Neural cell (in vitro differentiated cells): ENCODE results near the gene NPPA. TPM values are rescaled to one million over a fixed set of nuclear protein-coding genes. Genes with fewer than 3 reads are reported as not detected.
A peak's percentile ranks its signal among the peaks of the same experiment; 100 is the strongest.
"Not testable (repeated sequence)": the region's sequence is repeated elsewhere in the genome, so short reads cannot be mapped to it uniquely, and the experiment has no call there.

ENCODE experiments used
- H2AFZ ChIP-seq: fragments of 200-600, 300-800 bp; sonication (generic), shearing (Covaris generic); 2 replicates; pipeline ENCODE4 v1.6.0; 2014; ENCODE audit warnings: low read depth, mild to moderate bottlenecking, antibody characterized with exemption, low read length, moderate library complexity
- H3F3A ChIP-seq: fragments of 200-600 bp; shearing (Covaris generic); 2 replicates; pipeline ENCODE4 v1.6.1; 2016; ENCODE audit warnings: mild to moderate bottlenecking, moderate library complexity, mixed read lengths, antibody characterized with exemption, low read length; ENCODE audit not compliant: insufficient read depth, poor library complexity, severe bottlenecking
- H3K27ac ChIP-seq: fragments of 200-600, 300-800 bp; sonication (generic), shearing (Covaris generic); 2 replicates; pipeline ENCODE4 v1.5.1; 2014; ENCODE audit warnings: mild to moderate bottlenecking, low read length, moderate library complexity
- H3K27me3 ChIP-seq: fragments of 300-800, 200-600 bp; sonication (generic), shearing (Covaris generic); 2 replicates; pipeline ENCODE4 v1.6.0; 2014; ENCODE audit warnings: mild to moderate bottlenecking, low read depth, low read length, moderate library complexity; ENCODE audit not compliant: insufficient read depth
- H3K36me3 ChIP-seq: fragments of 300-800, 200-600 bp; sonication (generic), shearing (Covaris generic); 2 replicates; pipeline ENCODE4 v1.5.1; 2014; ENCODE audit warnings: mild to moderate bottlenecking, antibody characterized with exemption, low read length, moderate library complexity; ENCODE audit not compliant: insufficient read depth
- H3K4me2 ChIP-seq: fragments of 300-800, 200-600 bp; sonication (generic), shearing (Covaris generic); 2 replicates; pipeline ENCODE4 v1.6.0; 2014; ENCODE audit warnings: mild to moderate bottlenecking, low read length
- H3K4me3 ChIP-seq: fragments of 300-800, 200-600 bp; sonication (generic), shearing (Covaris generic); 2 replicates; pipeline ENCODE4 v1.5.1; 2014; ENCODE audit warnings: mild to moderate bottlenecking, low read length, moderate library complexity
- H3K79me2 ChIP-seq: fragments of 200-600 bp; shearing (Covaris generic); replicated peaks from 2 replicates; pipeline ENCODE4 v1.6.0; 2014; ENCODE audit warnings: mild to moderate bottlenecking, low read length, moderate library complexity; ENCODE audit not compliant: insufficient read depth
- H3K9ac ChIP-seq: fragments of 300-800, 200-600 bp; sonication (generic), shearing (Covaris generic); 2 replicates; pipeline ENCODE4 v1.6.1; 2016; ENCODE audit warnings: mild to moderate bottlenecking, low read length, mixed read lengths
- H3K9me2 ChIP-seq: fragments of 200-600 bp; shearing (Covaris generic); 2 replicates; pipeline ENCODE4 v1.6.1; 2016; ENCODE audit warnings: mild to moderate bottlenecking, low read length, mixed read lengths; ENCODE audit not compliant: insufficient read depth
- H3K9me3 ChIP-seq: fragments of 200-600, 300-800 bp; sonication (generic), shearing (Covaris generic); 2 replicates; pipeline ENCODE4 v1.6.1; 2016; ENCODE audit warnings: mild to moderate bottlenecking, mixed run types, low read length, moderate library complexity, mixed read lengths
- H4K20me1 ChIP-seq: fragments of 200-600 bp; shearing (Covaris generic); 2 replicates; pipeline ENCODE4 v1.6.1; 2016; ENCODE audit warnings: mild to moderate bottlenecking, mixed run types; ENCODE audit not compliant: insufficient read depth
- EP300 ChIP-seq: fragments of 450-650 bp; conservative IDR thresholded peaks from 2 replicates; pipeline ENCODE4 v1.6.1; 2014; ENCODE audit warnings: antibody characterized with exemption, mild to moderate bottlenecking, moderate library complexity; ENCODE audit not compliant: poor library complexity, severe bottlenecking
- EZH2 ChIP-seq: fragments of 200-600, 300-800 bp; shearing (Covaris generic), sonication (generic); IDR thresholded peaks from 2 replicates; pipeline ENCODE4 v1.6.1; 2014; ENCODE audit warnings: antibody characterized with exemption, low read length, borderline replicate concordance, mild to moderate bottlenecking; ENCODE audit not compliant: insufficient read depth, poor library complexity, severe bottlenecking
- MXI1 ChIP-seq: fragments of 450-650 bp; conservative IDR thresholded peaks from 2 replicates; pipeline ENCODE4 v1.6.1; 2014; ENCODE audit warnings: antibody characterized with exemption, mild to moderate bottlenecking; ENCODE audit not compliant: poor library complexity, severe bottlenecking
- POLR2AphosphoS5 ChIP-seq: IDR thresholded peaks from 2 replicates; pipeline ENCODE4 v1.6.1; 2012
- RAD21 ChIP-seq: fragments of 450-650 bp; conservative IDR thresholded peaks from 2 replicates; pipeline ENCODE4 v1.6.1; 2014; ENCODE audit warnings: antibody characterized with exemption, mild to moderate bottlenecking, moderate library complexity
- SMC3 ChIP-seq: fragments of 450-650 bp; conservative IDR thresholded peaks from 2 replicates; pipeline ENCODE4 v1.6.1; 2014; ENCODE audit warnings: antibody characterized with exemption, mild to moderate bottlenecking, moderate library complexity; ENCODE audit not compliant: poor library complexity
- TAF1 ChIP-seq: IDR thresholded peaks from 2 replicates; pipeline ENCODE4 v1.6.1; 2012; ENCODE audit warnings: low read depth
- polyA plus RNA-seq: library from polyadenylated mRNA; depleted of rRNA; stranded (reverse); fragments of >200 nt; gene quantifications from 2 replicates; pipeline ENCODE4 v1.2.3, GENCODE V29; 2014
- TF ChIP-seq, protein P1 (sequence below): fragments of 450-650 bp; IDR thresholded peaks from 2 replicates; pipeline ENCODE4 v1.5.1; 2014; ENCODE audit warnings: antibody characterized with exemption, mild to moderate bottlenecking, moderate library complexity; ENCODE audit not compliant: poor library complexity, severe bottlenecking
- TF ChIP-seq, protein P2 (sequence below): IDR thresholded peaks from 2 replicates; pipeline ENCODE4 v1.6.1; 2012; ENCODE audit warnings: borderline replicate concordance

Gene NPPA
- polyA plus RNA-seq, 1 donor from 2014 or later = not detected

DNA sequence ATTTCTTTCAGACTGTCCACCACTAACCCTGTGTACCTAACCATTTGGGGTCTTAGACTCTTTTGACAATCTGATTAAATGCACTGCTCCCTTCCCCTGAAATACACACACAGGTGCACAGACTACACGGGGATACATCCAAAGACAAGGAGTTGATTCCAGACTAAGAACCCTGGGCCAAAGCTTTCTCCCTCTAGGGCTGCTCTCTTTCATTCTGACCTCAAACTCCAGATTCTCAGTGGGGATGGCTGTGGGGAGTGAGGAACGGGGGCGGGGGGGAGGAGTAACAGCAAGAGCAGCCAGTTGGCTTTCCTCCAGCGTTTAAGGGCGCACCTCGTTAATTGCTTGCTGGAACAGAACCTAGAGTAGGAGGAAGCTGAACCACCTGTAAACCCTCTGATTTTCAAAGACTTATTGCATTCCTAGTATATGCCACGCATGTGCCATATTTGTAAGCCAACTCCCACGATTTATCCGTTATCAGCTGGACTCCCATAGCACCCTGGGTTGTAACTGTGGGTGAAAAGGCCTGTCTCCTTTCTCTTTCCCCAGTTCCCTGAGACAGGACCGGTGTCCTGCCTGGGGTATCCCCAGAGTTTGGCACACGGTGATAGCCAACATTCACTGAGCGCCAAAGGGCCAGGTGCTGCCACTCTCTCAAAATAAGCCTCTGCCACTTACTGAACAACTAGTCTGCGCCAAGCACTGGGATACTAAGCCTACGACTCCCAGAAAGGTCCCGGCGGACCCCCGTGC lies 42.7 kb downstream of the NPPA start:
- peak overlapping the region; percentile 93 for H3K9ac ChIP-seq
- H3K27me3 ChIP-seq = no peaks in the 10 kb centered on the region
- TF ChIP-seq EP300 = no peak
- TF ChIP-seq, protein P1, sequence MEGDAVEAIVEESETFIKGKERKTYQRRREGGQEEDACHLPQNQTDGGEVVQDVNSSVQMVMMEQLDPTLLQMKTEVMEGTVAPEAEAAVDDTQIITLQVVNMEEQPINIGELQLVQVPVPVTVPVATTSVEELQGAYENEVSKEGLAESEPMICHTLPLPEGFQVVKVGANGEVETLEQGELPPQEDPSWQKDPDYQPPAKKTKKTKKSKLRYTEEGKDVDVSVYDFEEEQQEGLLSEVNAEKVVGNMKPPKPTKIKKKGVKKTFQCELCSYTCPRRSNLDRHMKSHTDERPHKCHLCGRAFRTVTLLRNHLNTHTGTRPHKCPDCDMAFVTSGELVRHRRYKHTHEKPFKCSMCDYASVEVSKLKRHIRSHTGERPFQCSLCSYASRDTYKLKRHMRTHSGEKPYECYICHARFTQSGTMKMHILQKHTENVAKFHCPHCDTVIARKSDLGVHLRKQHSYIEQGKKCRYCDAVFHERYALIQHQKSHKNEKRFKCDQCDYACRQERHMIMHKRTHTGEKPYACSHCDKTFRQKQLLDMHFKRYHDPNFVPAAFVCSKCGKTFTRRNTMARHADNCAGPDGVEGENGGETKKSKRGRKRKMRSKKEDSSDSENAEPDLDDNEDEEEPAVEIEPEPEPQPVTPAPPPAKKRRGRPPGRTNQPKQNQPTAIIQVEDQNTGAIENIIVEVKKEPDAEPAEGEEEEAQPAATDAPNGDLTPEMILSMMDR = no peak
- TF ChIP-seq MXI1 = no peak
- TF ChIP-seq, protein P2, sequence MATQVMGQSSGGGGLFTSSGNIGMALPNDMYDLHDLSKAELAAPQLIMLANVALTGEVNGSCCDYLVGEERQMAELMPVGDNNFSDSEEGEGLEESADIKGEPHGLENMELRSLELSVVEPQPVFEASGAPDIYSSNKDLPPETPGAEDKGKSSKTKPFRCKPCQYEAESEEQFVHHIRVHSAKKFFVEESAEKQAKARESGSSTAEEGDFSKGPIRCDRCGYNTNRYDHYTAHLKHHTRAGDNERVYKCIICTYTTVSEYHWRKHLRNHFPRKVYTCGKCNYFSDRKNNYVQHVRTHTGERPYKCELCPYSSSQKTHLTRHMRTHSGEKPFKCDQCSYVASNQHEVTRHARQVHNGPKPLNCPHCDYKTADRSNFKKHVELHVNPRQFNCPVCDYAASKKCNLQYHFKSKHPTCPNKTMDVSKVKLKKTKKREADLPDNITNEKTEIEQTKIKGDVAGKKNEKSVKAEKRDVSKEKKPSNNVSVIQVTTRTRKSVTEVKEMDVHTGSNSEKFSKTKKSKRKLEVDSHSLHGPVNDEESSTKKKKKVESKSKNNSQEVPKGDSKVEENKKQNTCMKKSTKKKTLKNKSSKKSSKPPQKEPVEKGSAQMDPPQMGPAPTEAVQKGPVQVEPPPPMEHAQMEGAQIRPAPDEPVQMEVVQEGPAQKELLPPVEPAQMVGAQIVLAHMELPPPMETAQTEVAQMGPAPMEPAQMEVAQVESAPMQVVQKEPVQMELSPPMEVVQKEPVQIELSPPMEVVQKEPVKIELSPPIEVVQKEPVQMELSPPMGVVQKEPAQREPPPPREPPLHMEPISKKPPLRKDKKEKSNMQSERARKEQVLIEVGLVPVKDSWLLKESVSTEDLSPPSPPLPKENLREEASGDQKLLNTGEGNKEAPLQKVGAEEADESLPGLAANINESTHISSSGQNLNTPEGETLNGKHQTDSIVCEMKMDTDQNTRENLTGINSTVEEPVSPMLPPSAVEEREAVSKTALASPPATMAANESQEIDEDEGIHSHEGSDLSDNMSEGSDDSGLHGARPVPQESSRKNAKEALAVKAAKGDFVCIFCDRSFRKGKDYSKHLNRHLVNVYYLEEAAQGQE = no peak
- TF ChIP-seq TAF1 = no peak
- no peak for TF ChIP-seq RAD21
- TF ChIP-seq POLR2AphosphoS5 = no peak
- no peak for TF ChIP-seq SMC3
- no peak for TF ChIP-seq EZH2
- H3F3A ChIP-seq = no peaks in the 10 kb centered on the region
- peak overlapping the region; percentile 99 for H3K4me3 ChIP-seq
- H3K36me3 ChIP-seq = no peaks in the 10 kb centered on the region
- H4K20me1 ChIP-seq = no peaks in the 10 kb centered on the region
- H3K27ac ChIP-seq = peak overlapping the region; percentile 65
- peak overlapping the region; percentile 90 for H3K4me2 ChIP-seq
- no peaks in the 10 kb centered on the region for H3K9me3 ChIP-seq
- H2AFZ ChIP-seq = peak overlapping the region; percentile 35
- H3K79me2 ChIP-seq = peaks cover 39% of the 10 kb centered on the region
- no peaks in the 10 kb centered on the region for H3K9me2 ChIP-seq

DNA sequence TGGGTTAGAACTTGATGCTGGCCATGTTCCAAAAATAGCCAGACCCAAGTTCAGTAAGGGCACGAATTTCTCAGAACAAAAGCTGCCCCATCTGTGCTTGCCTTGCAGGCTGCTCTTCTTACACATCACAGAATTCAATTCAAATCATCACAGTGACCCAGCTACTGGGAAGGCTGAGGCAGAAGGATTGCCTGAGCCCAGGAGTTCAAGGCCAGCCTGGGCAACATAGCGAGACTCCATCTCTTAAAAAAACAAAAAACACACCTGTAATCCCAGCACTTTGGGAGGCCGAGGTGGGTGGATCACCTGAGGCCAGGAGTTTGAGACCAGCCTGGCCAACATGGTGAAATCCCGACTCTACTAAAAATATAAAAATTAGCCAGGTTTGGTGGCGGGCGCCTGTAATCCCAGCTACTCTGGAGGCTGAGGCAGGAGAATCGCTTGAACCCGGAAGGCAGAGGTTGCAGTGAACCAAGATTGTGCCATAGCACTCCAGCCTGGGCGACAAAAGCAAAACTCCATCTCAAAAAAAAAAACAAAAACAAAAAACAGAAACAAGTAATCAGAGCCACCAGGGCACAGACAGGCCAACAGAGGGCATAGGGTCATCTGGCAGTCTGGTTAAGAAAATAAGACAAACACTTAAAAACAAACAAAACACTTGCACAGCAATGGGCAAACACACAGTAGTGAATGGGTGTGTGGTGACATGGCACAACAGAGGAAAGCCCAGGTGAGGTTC lies 43.5 kb downstream of the NPPA start:
- not testable (repeated sequence) for H3K9me3 ChIP-seq, H3F3A ChIP-seq, H3K9me2 ChIP-seq, H3K36me3 ChIP-seq, H3K27me3 ChIP-seq, H2AFZ ChIP-seq, H4K20me1 ChIP-seq
- peak overlapping the region; percentile 59 for H3K27ac ChIP-seq
- H3K4me3 ChIP-seq = peak overlapping the region; percentile 99
- peak overlapping the region; percentile 93 for H3K9ac ChIP-seq
- H3K79me2 ChIP-seq = peaks cover 34% of the 10 kb centered on the region
- H3K4me2 ChIP-seq = peak overlapping the region; percentile 90
